GM19240 (cell line): Measurements from ENCODE around the gene OR1G1.
"Not testable (repeated sequence)": the region's sequence is repeated elsewhere in the genome, so short reads cannot be mapped to it uniquely, and the experiment has no call there.

Experiments
- DNase-seq: peaks from one replicate; pipeline ENCODE4 v3.0.0; 2011; ENCODE audit warnings: low spot score; ENCODE audit not compliant: insufficient read length

OR1G1 gene

DNA sequence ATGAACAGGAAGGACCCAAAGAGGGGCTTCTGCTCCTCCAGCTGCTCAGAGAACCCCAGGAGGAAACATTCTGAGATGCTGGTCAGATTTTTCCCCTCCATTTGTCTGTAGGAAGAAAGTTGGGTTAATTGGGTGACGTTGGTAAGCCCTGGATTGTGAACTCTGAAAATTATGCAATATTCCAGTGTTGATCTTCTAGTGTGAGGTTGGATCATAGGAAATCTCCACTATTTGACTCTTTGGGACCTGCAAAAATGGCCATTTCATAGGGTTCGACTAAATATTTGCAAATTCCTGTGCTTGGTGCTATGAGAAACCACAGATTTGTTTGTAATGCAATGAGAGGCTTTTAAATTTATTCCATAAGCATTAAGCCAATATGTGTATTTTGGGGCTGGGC is at the start of gene OR1G1:
TSS of gene OR1G1 (minus strand) at position 101 of the 400 bp plus-strand sequence. CDS start at position 101, 0 bp downstream.
- DNase-seq = no peak

DNA sequence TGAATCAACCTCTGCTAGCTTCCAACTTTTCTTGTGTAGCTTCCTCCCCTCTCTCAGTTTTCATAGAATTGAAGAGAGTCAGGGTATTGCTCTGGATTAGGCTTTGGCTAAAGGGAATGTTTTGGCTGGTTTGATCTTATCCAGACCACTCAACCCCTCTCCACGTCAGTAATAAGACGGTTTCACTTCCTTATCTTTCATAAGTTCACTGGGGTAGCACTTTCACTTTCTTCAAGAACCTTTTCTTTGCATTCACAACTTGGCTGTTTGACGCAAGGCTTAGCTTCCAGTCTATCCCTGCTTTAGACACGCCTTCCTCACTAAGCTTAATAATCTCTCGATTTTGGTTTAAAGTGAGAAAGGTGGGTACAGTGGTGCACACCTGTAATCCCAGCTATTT is 40.2 kb upstream of the OR1G1 start:
- DNase-seq = no peak

DNA sequence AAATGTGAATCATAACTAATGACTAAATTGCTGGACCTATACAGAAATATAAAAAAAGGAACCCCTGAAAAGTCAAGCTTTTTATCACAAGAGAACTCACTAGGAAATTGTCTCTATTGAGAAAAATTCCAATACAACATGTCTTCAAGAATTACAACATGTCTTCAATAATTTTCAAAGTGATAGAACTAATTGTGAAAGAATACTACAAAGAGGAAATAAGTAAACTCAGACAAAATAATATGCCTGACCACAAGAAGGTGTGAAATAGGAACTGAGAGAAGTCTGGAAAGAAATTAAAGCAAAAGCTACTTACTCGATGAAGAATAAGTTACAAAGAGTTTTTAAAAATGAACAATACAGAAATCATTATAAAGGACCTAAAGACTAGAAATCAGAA is 29.9 kb upstream of the OR1G1 start:
- DNase-seq = no peak

DNA sequence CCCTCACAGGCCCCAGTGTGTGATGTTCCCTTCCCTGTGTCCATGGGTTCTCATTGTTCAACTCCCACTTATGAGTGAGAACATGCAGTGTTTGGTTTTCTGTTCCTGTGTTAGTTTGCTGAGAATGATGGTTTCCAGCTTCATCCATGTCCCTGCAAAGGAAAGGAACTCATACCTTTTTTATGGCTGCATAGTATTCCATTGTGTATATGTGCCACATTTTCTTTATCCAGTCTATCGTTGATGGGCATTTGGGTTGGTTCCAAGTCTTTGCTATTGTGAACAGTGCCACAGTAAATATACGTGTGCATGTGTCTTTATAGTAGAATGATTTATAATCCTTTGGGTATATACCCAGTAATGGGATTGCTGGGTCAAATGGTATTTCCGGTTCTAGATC is 10.1 kb upstream of the OR1G1 start:
- DNase-seq = not testable (repeated sequence)

DNA sequence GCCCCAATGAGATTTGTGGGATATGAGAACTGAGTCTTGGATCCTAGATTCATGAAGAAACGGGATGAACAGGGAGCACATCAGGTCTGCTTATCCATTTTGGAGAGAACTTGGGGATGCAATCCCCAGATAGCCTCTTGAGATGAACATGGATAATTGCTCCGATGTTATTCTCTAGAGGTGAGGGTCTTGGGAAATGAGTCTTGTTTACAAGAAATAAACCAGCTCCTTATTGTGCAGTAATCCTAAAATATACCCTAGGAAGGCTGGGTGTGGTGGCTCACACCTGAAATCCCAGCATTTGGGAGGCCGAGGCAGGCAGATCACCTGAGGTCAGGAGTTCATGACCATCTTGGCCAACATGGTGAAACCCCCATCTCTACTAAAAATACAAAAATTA is 23.0 kb downstream of the OR1G1 start, which contains the start of gene OR1D2:
TSS of gene OR1D2 (minus strand) at position 101 of the 400 bp plus-strand sequence. CDS start 11,426 bp downstream, outside the sequence.
- DNase-seq = no peak
